HK-2 (cell line): ENCODE results near the gene GAL3ST2.

Experiments used
- DNase-seq: peaks from one replicate; pipeline ENCODE4 v3.0.0-alpha.2; 2018; ENCODE audit not compliant: unreplicated experiment

The GAL3ST2 gene

DNA sequence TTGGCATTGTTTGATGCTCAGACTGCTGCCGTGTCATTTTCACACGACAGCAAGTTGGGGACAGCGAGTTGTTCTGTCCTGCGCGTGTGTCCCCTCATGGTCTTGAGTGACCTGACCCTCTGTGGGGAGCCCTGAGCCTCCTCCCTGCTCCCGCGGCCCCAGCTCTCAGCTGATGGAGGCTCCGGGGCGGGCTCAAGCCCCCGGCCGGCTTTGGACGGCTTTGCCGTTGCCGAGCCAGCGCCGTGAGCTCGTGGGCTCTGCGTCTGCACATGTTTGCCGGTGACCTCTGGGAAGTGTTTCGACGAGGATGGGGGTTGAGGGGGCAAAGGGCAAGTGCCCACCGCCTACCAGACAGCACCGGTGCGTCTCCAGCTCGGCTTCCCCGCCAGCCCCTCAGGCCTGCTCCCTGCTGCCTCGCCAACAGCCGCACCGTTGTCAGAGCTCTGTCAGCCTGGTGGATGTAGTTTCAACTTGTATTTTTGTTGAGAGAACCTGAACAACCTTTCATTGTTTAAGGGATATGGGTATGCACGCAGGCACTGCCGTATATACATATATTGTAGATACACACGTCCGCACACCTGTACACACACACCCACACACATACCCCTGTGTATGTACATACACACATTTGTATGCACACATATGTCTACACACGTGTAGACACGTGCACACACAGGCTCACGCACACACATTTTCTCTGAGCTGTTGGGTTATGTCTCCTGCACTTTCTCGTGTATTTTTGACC lies 68.4 kb downstream of the GAL3ST2 start:
- no peak for DNase-seq

- no peak for DNase-seq
Measured at GRCh38 chr2:241846406-241846805, 69.8 kb downstream of the GAL3ST2 start.

DNA sequence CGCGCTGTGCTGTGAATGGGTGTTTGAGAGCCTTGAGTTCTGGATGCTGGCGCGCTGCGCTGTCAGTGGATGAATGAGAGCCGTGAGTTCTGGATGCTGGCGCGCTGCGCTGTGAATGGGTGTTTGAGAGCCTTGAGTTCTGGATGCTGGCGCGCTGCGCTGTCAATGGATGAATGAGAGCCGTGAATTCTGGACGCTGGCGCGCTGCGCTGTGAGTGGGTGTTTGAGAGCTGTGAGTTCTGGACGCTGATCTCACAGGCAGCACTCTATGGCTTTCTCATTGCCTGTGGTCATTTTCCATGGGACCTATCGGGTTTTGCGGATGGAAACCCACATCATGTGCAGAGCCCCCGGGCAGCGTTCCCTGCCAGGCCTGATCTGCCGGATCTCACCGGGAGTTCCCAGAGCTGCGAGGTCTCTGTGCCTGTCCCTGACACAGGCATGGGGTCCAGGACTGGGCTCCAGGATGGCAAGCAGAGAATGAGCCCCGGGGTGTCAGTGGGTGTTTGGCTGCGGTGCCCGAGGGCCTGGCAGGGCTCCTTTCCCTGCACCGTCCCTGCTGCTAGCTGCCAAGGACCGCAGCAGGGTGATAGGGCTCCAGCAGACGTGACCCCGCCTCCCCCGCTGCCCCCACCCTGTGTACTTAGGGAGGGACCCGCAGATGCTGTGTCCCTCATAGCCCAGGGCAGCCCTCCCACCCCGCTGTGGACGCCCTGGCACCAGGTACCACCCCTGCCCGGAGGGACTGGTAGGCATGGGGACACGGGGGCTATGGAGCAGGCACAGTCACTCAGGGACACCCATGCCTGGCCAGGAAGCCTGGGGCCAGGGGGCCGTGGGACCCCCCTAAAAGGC lies 72.4 kb downstream of the GAL3ST2 start:
- no peak for DNase-seq

DNA sequence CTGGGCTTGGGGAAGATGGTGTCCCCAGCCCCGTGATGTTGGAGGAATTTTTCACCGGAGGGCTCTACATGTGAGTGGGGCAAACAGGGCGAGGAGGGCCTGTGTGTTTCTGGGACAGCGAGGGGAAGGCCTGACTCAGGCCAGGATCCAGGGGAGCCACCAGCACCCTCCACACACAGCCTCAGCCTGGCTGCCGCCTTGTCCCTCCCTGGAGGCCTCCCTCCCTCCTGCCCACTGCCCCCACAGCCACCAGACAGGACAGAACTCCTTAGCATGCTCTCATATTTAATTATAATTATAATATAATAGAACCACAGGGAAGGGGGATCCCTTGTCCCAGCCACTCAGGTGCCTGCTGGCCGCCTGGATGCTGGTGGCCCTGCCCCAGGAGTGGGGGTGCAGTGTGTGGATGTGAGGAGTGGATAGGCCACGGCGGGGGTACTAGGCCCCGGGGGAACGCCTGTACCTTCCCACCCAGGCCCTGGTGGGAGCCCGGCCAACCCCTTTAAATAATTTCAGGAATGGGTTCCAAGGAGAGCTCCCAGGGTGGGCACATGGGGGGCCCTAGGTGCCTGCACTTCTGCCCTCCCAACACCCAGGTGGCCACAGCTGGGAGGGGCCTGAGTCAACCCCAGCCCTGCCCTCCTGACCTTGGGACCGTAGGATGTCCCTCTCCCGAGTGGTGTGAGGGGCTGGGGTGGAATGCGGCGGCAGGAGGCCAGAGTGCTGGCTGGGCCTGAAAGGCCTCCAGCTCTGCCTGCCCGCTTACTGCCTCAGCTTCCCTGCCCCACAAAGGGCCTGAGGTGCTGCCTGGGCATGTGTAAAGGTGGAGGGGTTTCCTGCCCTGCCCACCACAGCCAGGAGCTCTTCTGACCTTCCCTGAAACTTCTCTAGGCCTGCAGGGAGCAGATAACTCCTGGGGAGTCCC lies 73.3 kb downstream of the GAL3ST2 start:
- DNase-seq: no peak

GRCh38 chr2:241850544-241851324 lies 74.1 kb downstream of the GAL3ST2 start:
- DNase-seq: no peak

DNA sequence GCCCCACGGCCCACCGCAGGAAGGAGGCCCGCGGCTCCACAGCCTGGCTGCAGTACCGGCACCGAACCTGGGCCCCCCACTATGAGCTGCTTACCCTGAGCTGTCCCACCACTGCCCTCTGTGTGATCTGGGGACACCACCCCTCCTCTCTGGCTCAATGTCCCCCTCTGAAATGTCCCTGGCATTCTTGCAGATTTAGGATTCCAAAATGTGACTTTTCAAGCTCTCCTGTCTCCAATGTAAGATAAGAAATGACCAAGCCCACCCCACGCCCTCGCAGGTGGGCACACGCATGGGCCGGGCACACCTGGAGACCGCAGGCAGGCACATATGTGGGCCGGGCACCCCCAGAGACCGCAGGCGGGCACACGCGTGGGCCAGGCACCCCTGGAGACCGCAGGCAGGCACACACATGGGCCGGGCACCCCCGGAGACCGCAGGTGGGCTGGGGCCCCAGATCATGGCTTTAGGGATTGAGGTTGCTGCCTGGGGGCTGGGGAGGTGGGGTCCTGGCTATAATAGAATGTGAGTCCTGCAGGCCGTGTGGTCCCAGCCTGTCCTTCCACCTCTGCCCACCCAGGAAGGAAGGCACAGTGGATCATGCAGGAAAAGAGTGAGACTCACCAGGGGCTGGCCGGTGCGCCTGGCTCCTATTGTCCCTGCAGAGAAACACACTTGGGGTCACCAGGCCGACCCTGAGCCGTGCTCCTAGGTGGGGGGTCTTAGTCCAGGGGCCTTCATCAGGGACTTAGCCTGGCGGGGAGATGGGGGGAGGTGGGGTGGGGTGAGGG lies 74.9 kb downstream of the GAL3ST2 start:
- DNase-seq: no peak

- DNase-seq: no peak
Measured at GRCh38 chr2:241852116-241852980, 75.7 kb downstream of the GAL3ST2 start.

GRCh38 chr2:241852981-241853631 lies 76.5 kb downstream of the GAL3ST2 start:
- DNase-seq: no peak
